OCI-LY1 (cell line): Measurements from ENCODE around the gene TNFAIP8.

Source experiments
- H2AFZ ChIP-seq: fragments of 200-600 bp; sonication (generic), shearing (Covaris generic); 2 replicates; pipeline ENCODE4 v1.6.0; 2014; ENCODE audit warnings: antibody characterized with exemption, mild to moderate bottlenecking, low read length
- H3F3A ChIP-seq: fragments of 200-600 bp; sonication (generic), shearing (Covaris generic); 2 replicates; pipeline ENCODE4 v1.6.0; 2014; ENCODE audit warnings: mild to moderate bottlenecking, antibody characterized with exemption, low read length, moderate library complexity; ENCODE audit not compliant: insufficient read depth
- H3K27ac ChIP-seq: fragments of 200-600 bp; sonication (generic); 2 replicates; pipeline ENCODE4 v1.5.1; 2014; ENCODE audit warnings: low read length, mixed run types, mild to moderate bottlenecking, low read depth; ENCODE audit not compliant: poor library complexity, severe bottlenecking
- H3K27me3 ChIP-seq: fragments of 200-600 bp; sonication (generic); 2 replicates; pipeline ENCODE4 v1.6.0; 2014; ENCODE audit warnings: antibody characterized with exemption, mild to moderate bottlenecking, low read length, moderate library complexity; ENCODE audit not compliant: insufficient read depth
- H3K36me3 ChIP-seq: fragments of 200-600 bp; sonication (generic); 2 replicates; pipeline ENCODE4 v1.6.1; 2014; ENCODE audit warnings: mild to moderate bottlenecking, antibody characterized with exemption, low read length, moderate library complexity, mixed read lengths; ENCODE audit not compliant: insufficient read depth
- H3K4me1 ChIP-seq: fragments of 200-600 bp; sonication (generic); 2 replicates; pipeline ENCODE4 v1.5.1; 2014; ENCODE audit warnings: mild to moderate bottlenecking, low read length, moderate library complexity; ENCODE audit not compliant: insufficient read depth, severe bottlenecking
- H3K4me2 ChIP-seq: fragments of 200-600 bp; sonication (generic), shearing (Covaris generic); 2 replicates; pipeline ENCODE4 v1.6.1; 2014; ENCODE audit warnings: low read length
- H3K4me3 ChIP-seq: fragments of 200-600 bp; sonication (generic); 2 replicates; pipeline ENCODE4 v1.5.1; 2014; ENCODE audit warnings: low read length, low read depth, mild to moderate bottlenecking, mixed read lengths; ENCODE audit not compliant: poor library complexity, severe bottlenecking
- H3K79me2 ChIP-seq: fragments of 200-600 bp; shearing (Covaris generic); 2 replicates; pipeline ENCODE4 v1.6.1; 2016; ENCODE audit warnings: mixed run types, low read length, mixed read lengths; ENCODE audit not compliant: insufficient read depth
- H3K9ac ChIP-seq: fragments of 200-600 bp; sonication (generic), shearing (Covaris generic); 2 replicates; pipeline ENCODE4 v1.6.1; 2014; ENCODE audit warnings: mild to moderate bottlenecking, low read length, mixed read lengths
- H3K9me2 ChIP-seq: fragments of 200-600 bp; sonication (generic), shearing (Covaris generic); 2 replicates; pipeline ENCODE4 v1.6.1; 2014; ENCODE audit warnings: low read depth, mild to moderate bottlenecking, low read length, mixed read lengths
- H3K9me3 ChIP-seq: fragments of 200-600 bp; shearing (Covaris generic); 2 replicates; pipeline ENCODE4 v1.6.1; 2014; ENCODE audit warnings: low read length, mixed read lengths
- H4K20me1 ChIP-seq: fragments of 200-600 bp; sonication (generic), shearing (Covaris generic); 2 replicates; pipeline ENCODE4 v1.6.0; 2016; ENCODE audit warnings: mild to moderate bottlenecking, low read length; ENCODE audit not compliant: insufficient read depth
- CTCF ChIP-seq: fragments of 200-600 bp; sonication (generic), shearing (Covaris generic); IDR thresholded peaks from 2 replicates; pipeline ENCODE4 v1.5.1; 2017; ENCODE audit warnings: mild to moderate bottlenecking, antibody characterized with exemption, low read length, moderate library complexity, mixed read lengths

The TNFAIP8 gene

GRCh38 chr5:119445544-119445943 is 89.7 kb downstream of the TNFAIP8 start:
- no peak overlapping the region for H3K4me3 ChIP-seq
- H3K4me1 ChIP-seq, result peaks cover 3% of the 10 kb centered on the region
- no peak overlapping the region for H2AFZ ChIP-seq

More at GRCh38 chr5:119445544-119445943, 89.7 kb downstream of the TNFAIP8 start:
- Histone ChIP-seq H3K36me3 (no peaks in the 10 kb centered on the region), H3F3A (no peaks in the 10 kb centered on the region), H3K27ac (no peak overlapping the region), H3K4me2 (no peak overlapping the region), H3K79me2 (no peaks in the 10 kb centered on the region), H3K9me2 (no peaks in the 10 kb centered on the region), H3K9ac (no peak overlapping the region), H3K9me3 (no peaks in the 10 kb centered on the region), H4K20me1 (no peaks in the 10 kb centered on the region), H3K27me3 (no peaks in the 10 kb centered on the region)
- TF ChIP-seq CTCF, result no peak
